GM19023 (cell line): ENCODE data around the gene ATN1.
"Not testable (repeated sequence)": the region's sequence is repeated elsewhere in the genome, so short reads cannot be mapped to it uniquely, and the experiment has no call there.

Experiments
- ATAC-seq: cut with Tn5 transposase; IDR thresholded peaks from one replicate; pipeline ENCODE4 v1.9.1; 2021; ENCODE audit warnings: mild to moderate bottlenecking, moderate library complexity; ENCODE audit not compliant: unreplicated experiment

The ATN1 gene

GRCh38 chr12:6927379-6928021, at the start of gene ATN1:
Gene ATN1 (plus strand): TSS chr12:6927959. CDS start chr12:6934002, 6,043 bp downstream.
- ATAC-seq, result peak; percentile 38

GRCh38 chr12:6879824-6880223, 47.9 kb upstream of the ATN1 start:
- not testable (repeated sequence) for ATAC-seq

GRCh38 chr12:6883252-6883651, 44.5 kb upstream of the ATN1 start:
- ATAC-seq, result no peak

DNA sequence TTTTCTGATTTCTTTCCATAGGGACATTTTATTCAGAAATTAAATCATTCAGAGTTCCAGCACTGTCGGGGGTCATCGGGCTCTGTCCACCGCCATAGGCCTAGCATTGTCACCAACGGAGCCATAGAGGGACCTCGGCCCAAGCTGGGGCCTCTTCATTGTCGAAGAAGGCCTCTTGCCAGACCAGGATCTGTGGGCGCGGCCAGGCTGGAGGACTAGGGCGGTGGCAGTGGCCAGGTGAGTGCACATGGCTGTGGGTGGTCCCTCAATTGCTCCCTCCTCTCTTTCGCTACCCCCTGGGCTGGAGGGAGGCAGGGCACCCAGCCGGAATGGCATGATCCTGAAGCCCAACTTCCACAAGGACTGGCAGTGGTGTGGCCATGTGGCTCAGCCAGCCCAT, 44.1 kb upstream of the ATN1 start:
- ATAC-seq, result no peak

- no peak for ATAC-seq
These were observed 43.2 kb upstream of the ATN1 start for GRCh38 chr12:6884539-6884938.

DNA sequence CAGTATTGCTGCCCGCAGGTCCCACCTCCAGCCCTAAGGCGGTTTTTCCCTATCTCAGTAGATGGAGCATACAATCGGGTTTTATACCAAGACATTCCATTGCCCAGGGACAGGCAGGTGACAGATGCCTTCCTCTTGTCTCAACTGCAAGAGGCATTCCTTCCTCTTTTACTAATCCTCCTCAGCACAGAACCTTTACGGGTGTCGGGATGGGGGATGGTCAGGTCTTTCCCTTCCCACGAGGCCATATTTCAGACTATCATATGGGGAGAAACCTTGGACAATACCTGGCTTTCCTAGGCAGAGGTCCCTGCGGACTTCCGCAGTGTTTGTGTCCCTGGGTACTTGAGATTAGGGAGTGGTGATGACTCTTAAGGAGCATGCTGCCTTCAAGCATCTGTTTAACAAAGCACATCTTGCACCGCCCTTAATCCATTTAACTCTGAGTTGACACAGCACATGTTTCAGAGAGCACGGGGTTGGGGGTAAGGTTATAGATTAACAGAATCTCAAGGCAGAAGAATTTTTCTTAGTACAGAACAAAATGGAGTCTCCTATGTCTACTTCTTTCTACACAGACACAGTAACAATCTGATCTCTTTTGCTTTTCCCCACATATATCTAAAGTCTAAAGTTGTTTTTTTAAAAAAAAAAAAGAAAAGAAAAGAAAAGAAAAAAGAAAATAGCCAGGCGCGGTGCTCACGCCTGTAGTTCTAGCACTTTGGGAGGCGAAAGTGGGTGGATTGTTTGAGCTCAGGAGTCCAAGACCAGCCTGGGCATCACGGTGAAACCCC, 41.4 kb upstream of the ATN1 start:
- not testable (repeated sequence) for ATAC-seq

- ATAC-seq, result no peak
These were observed 40.3 kb upstream of the ATN1 start for GRCh38 chr12:6887460-6887859.

DNA sequence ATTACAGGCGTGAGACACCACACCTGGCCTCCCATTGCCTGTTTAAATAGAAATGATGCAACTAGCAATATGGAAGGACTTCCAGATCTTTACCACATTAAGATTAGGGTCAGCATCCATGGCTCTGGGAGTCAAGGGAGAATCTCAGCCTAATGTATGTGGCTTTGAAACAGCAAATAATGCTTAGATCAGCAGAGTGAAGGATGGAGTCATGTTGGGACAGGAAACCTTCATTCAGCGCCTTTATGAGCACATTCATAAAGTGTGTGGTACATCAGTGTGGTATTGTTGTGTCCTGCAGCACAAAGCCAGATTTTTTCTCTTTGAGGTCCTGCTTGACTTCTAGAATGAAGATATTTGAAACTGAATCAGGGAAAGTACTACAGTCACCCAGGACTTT, 39.4 kb upstream of the ATN1 start:
- no peak for ATAC-seq

DNA sequence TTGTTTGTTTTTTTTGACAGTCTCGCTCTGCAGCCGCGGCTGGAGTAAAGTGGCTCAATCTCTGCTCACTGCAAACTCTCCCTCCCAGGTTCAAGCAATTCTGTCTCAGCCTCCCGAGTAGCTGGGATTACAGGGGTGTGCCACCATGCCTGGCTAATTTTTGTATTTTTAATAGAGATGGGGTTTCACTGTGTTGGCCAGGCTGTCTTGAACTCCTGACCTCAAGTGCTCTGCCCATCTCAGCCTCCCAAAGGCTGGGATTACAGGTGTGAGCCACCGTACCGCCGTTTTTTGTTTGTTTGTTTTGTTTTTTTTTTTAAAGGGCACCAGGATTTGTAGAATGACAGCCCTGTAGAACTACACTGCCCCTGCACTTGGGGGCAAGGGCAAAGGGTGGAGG, 39.0 kb upstream of the ATN1 start:
- not testable (repeated sequence) for ATAC-seq

DNA sequence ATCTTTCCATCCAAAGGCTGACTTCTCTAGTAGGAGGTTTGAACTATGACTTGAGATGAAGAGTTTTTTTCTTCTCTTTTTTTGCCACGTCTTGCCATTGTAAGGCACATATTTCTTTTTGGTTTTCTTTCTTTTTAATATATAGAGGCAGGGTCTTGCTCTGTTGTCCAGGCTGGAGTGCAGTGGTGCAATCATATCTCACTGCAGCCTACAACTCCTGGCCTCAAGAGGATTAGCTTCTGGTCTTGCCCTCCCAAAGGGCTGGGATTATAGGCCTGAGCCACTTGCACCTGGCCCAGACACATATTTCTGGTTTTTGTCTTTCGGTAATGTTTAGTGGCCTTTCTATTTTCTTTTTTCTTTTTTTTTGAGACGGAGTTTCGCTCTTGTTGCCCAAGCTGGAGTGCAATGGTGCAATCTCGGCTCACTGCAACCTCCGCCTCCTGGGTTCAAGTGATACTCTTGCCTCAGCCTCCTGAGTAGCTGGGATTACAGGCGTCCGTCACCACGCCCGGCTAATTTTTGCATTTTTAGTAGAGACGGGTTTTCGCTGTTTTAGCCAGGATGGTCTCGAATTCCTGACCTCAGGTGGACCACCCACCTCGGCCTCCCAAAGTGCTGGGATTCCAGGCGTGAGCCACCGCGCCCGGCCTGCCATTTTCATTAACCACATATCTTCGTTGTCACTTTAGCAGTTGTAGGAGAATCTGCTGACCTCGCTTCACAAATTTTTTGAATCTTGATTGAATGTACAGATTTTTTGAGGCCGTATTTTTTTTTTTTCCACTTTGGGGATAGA, 37.8 kb upstream of the ATN1 start:
- ATAC-seq, result not testable (repeated sequence)

DNA sequence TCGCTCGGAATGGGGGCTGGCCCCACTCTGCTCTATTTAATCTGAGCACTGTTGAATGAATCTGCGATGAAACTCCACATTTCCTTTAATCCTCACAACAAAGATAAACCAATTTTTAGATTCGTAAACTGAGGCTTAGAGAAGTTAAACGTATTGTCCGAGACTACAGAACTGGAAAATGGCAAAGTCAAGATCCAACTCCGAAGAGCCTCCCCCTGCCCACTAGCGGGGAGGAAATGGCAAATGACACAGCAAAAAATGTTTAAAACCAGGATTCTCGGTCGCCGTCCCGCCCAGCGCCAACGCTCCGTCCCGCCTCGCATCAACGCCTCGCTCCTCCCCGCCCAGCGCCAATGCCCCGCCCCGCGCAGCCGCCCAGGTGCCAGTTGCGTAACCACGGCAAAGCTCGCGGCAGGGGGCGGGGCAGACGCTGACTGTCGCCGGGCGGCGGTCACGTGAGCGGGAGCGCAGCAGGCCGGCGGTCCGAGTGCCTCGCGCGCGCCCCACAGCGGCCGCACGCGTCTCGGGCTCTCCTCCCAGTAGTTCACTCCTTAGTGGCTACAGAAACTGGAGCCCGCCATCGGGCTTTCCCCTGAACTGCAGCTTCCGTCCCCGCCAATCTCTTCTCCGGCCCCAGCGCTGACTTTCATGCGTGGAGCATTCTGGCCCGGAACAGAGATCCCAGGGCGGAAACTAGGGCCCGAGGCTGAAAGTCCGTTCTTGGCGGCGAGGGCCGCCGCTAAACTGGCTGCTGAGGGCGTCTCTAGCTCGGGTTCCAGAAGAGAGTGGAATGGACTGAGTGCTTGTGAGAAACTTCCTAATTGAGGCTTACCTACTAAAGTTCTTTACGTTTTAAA, 36.7 kb upstream of the ATN1 start:
- peak; percentile 95 for ATAC-seq

- no peak for ATAC-seq
These were observed 36.1 kb upstream of the ATN1 start for GRCh38 chr12:6891646-6892001.

GRCh38 chr12:6892683-6893082, 35.1 kb upstream of the ATN1 start:
- not testable (repeated sequence) for ATAC-seq

DNA sequence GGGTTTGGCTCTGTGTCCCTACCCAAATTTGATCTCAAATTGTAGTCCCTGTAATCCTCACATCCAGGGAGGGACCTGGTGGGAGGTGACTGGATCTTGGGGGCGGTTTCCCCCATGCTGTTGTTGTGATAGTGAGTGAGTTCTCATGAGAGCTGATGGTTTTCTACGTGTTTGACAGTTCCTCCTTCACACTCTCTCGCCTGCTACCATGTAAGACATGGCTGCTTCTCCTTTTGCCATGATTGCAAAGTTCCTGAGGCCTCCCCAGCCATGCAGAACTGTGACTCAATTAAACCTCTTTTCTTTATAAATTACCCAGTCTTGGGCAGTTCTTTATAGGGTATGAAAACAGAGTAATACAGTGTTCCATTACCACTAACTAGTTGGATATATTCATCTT, 33.4 kb upstream of the ATN1 start:
- no peak for ATAC-seq

DNA sequence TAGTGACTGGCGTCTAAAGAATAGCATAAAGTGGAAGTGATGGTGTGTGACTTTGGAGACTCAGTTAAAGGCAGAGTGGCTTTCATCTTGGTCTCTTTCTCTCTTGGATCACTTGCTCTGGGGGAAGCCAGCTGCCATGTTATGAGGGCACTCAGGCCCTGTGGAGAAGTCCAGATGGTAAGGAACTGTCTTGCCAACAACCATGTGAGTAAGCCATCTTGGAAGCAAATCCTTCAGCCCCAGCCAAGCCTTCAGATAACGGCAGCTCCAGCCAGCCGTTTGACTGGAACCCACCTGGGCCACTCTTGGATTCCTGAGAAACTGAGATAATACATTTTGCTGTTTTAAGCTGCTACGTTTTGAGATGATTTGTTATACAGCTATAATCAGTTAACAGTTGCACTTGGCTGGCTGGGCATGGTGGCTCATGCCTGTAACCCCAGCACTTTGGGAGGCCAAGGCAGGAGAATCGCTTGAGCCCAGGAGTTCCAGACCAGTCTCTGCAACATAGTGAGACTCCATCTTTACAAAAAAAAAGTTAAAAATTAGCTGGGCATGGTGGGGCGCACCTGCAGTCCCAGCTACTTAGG, 30.8 kb upstream of the ATN1 start:
- no peak for ATAC-seq

DNA sequence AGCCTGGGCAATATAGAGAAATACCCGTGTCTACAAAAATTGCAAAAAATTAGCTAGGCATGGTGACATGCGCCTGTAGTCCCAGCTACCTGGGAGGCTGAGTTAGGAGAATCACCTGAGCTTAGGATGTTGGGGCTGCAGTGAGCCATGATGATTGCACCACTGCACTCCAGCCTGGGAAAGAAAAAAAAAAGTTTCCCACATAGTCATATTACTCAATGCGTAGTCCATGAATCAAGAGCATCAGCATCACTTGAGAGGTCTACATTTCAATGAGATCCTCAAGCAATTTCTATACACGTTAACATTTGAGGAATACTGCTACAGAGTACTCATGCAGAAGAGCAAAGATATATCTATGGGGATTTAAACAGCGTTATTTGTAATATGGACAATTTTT, 28.3 kb upstream of the ATN1 start:
- no peak for ATAC-seq

DNA sequence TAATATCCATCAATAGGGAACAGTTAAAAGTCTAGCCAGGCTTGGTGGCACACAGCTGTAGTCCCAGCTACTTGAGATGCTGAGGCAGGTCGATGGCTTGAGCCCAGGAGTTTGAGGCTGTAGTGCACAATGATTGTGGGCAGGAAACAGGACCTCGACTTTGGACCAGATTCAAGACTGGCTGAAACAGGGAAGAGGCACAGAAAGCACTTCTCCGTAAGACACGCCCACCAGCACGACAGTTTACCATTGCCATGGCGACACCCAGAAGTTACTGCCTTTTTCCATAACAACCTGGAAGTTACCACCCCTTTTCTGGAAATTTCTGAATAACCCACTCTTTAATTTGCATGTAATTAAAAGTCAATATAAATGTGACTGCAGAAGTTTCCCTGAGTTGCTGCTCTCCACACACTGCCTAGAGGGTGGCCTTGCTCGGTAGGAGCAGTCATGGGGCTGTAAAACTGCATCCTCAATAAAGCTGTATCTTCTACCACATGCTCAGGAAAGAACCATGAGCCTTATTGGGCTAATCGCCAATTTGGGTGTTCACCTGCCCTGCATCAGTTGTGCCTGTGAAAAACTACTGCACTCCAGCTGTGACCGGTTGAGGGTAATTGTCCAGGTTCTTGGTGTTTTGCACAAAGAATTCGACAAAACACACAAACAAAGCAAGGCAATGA, 27.8 kb upstream of the ATN1 start:
- ATAC-seq, result no peak

GRCh38 chr12:6902448-6902847, 25.3 kb upstream of the ATN1 start:
- ATAC-seq, result no peak

DNA sequence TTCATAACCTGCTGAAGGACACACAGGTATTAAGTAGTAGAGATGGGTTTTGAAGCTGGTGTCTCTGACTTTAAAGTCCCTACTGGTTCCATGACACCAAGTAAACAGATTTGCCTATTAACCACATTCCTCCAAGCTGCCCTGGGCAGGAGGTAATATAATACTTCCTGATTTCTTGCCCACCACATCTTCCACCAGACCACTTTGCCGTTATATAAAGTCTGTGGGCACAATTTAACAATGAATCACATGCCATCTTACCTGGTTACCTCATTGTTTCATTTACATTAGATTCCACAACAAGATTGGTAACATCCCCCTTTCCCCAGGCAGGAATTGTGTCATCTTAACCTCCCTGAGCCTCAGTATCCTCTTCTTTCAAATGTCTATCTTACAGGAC, 24.0 kb upstream of the ATN1 start:
- no peak for ATAC-seq
